Body of pancreas (tissue), 4 donors: ENCODE measurements around the gene DNAJC18. TPM values are rescaled to one million over a fixed set of nuclear protein-coding genes. Genes with fewer than 3 reads are reported as not detected.
"Not testable (repeated sequence)": the region's sequence is repeated elsewhere in the genome, so short reads cannot be mapped to it uniquely, and the experiment has no call there.

Experiments used
- ATAC-seq: fragments of 150-250 bp; one replicate; pipeline ENCODE4 v1.9.1; 2016
- DNase-seq, 4 donors: peaks; one replicate each; pipeline ENCODE4 v3.0.0-alpha.2; 2019
- H3K27ac ChIP-seq, 4 donors: fragments of 200-600 bp; sonication (generic); 1 replicate in 3 of 4; 2 replicates in 1 of 4; pipeline versions ENCODE4 v1.5.1 to v1.6.1; 2016 to 2019; ENCODE audit warnings: mild to moderate bottlenecking in 1 of 4, mixed read lengths in 1 of 4, moderate library complexity in 1 of 4
- H3K27me3 ChIP-seq, 2 donors: fragments of 200-600 bp; sonication (generic); one replicate each; pipeline ENCODE4 v1.6.0; 2016; ENCODE audit warnings: mild to moderate bottlenecking in 1 of 2
- H3K36me3 ChIP-seq, 2 donors: fragments of 200-600 bp; sonication (generic); replicated peaks in 1 of 2; 2 replicates each; pipeline ENCODE4 v1.5.1; 2016; ENCODE audit warnings: low read depth in 2 of 2; ENCODE audit not compliant: insufficient read depth in 1 of 2
- H3K4me1 ChIP-seq: fragments of 200-600 bp; sonication (generic); one replicate; pipeline ENCODE4 v1.6.0; 2016
- H3K4me3 ChIP-seq, 2 donors: fragments of 200-600 bp; sonication (generic); 1 replicate in 1 of 2; 2 replicates in 1 of 2; pipeline ENCODE4 v1.5.1; 2016 to 2019
- H3K9me3 ChIP-seq, 3 donors: fragments of 200-600 bp; sonication (generic); 1 replicate in 2 of 3; 2 replicates in 1 of 3; pipeline ENCODE4 v1.5.1; 2016
- CTCF ChIP-seq, 7 experiments: fragments of 450-650 bp in 4 of 7; fragments of 200-600 bp in 3 of 7; sonication (generic) in 3 of 7; IDR thresholded peaks; one replicate each; pipeline ENCODE4 v1.5.1; 2016 to 2019; ENCODE audit warnings: antibody characterized with exemption in 7 of 7
- POLR2A ChIP-seq, 3 donors: fragments of 450-650 bp; IDR thresholded peaks; one replicate each; pipeline ENCODE4 v1.6.1; 2016; ENCODE audit warnings: antibody characterized with exemption in 3 of 3, mild to moderate bottlenecking in 2 of 3
- WGBS, 2 donors: methylation state at CpG; one replicate each; pipeline ENCODE4 v1.1.5; 2017; 5-methylcytosine and 5-hydroxymethylcytosine counted together
- intact Hi-C: fragments of 100-400 bp; cut with DNase I; formaldehyde crosslinking; loops from one replicate; pipeline ENCODE4 v1.15.1; 2023
- total RNA-seq, 2 donors: library from RNA; depleted of rRNA; stranded (reverse); fragments of >200 nt; gene quantifications; one replicate each; pipeline ENCODE4 v1.1.0, GENCODE V29; 2016

Gene DNAJC18
- total RNA-seq, 2 donors from 2014 or later: 1.6 to 3.0 TPM

DNA sequence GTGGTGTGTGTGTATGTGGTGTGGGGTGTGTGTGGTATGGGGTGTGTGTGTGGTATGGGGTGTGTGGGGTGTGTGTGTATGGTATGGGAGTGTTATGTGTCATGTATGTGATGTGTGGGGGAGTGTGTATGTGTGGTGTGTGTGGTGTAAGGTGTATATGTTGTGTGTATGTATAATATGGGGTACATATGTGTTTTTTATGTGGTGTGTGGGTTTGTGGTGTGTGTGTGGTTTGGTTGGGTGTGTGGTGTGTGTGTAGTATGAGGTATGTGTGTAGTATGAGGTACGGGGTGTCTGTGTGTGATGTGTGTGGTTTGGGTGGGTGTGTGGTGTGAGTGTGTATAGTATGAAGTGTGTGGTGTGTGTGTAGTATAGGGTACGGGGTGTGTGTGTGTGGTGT is 11.9 kb upstream of the DNAJC18 start:
- 83 to 87% methylated on average over 2 of the region's 2 CpGs for WGBS, 2 donors
- TF ChIP-seq CTCF (IDR thresholded peaks at IDR 0.05): no peak
- no peak for TF ChIP-seq POLR2A (IDR thresholded peaks at IDR 0.05)
- intact Hi-C loops: no loop called here
- Histone ChIP-seq H3K27me3 (no peaks in the 10 kb centered on the region), H3K9me3 (no peaks in the 10 kb centered on the region), H3K4me1 (no peaks in the 10 kb centered on the region), H3K27ac (no peak overlapping the region), H3K36me3 (no peaks in the 10 kb centered on the region), H3K4me3 (no peak overlapping the region)
- DNase-seq: no peak
- no peak for ATAC-seq

DNA sequence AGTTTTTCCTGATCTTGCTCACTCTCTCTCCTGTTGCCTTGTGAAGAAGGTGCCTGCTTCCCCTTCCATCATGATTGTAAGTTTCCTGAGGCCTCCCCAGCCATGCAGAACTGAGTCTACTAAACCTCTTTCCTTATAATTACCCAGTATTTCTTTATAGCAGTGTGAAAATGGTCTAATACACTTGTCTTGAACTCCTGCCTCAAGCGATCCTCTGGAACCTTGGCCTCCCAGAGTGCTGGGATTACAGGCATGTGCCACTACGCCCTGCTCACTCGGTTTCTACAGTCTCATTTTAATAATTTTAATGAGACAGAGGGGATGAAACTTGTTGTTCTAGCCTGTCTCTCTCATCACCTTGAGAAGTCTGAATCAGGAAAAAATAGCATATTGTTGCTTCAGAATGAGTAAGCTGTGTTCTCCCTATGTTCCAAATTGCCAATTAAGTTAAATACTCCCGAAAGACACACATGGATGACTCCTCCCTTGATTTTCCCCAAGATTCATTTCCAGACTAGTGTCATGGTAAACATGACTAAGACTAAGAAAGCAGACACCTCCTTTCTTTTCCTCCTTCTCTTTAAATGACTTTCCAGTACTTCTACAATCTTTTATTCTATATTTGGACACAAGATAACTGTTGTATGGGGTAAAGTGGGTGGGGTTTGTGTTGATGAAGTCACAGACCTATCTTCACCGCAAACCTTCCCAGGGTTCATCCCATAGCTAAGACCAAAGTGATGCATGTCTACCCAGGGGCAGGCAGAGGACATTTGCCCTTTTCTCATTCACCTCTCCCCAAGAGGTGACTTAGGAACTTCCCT is 7.8 kb upstream of the DNAJC18 start:
- no peak for DNase-seq
- no peak for TF ChIP-seq CTCF (IDR thresholded peaks at IDR 0.05)
- no peak for TF ChIP-seq POLR2A (IDR thresholded peaks at IDR 0.05)
- Histone ChIP-seq H3K4me3 (no peak overlapping the region), H3K4me1 (no peaks in the 10 kb centered on the region), H3K36me3 (no peaks in the 10 kb centered on the region), H3K9me3 (no peaks in the 10 kb centered on the region), H3K27ac (no peak overlapping the region), H3K27me3 (no peaks in the 10 kb centered on the region)
- WGBS, 2 donors: 75 to 86% methylated on average over 5 of the region's 5 CpGs
- no peak for ATAC-seq
- intact Hi-C loops: no loop called here

- WGBS, 2 donors: 49 to 52% methylated on average over 7 of the region's 7 CpGs
- peak; percentile 40 for ATAC-seq
- DNase-seq: no peak
These were observed 6.2 kb upstream of the DNAJC18 start for GRCh38 chr5:139445325-139446170.

DNA sequence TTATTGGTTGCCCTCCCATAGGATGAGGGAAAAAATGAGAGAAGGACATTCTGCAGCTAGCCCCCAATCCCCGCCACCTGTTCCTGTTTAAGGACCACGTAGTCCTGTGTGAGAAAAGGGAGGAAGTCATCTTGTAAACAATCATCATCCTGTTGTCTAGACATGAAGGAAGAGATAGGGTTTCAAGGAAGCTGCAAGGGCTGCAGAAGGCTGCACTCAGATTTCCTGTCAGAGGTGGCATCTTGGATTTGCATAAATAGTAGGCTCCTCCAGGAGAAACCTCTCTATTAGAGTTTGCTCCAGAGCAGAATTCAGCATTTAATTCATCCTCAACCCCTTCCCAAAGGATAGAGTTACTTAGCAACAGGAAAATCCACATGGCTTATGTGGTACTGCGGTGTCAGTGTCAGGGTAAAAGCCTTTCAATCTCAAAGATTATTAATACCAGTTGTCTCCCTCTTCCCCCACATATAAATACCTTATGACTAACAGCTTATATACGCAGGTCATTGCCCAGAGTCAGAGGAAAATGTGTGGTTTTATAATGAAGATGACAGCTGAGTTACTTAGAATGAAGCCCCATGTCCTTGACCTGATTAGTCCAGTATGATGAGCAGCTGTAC is 4.6 kb upstream of the DNAJC18 start:
- ATAC-seq (no peak), DNase-seq (no peak)
- no peak for TF ChIP-seq CTCF (IDR thresholded peaks at IDR 0.05)
- TF ChIP-seq POLR2A (IDR thresholded peaks at IDR 0.05): no peak
- H3K36me3 ChIP-seq: no peaks in the 10 kb centered on the region
- no peak overlapping the region for H3K27ac ChIP-seq
- intact Hi-C loops: no loop called here
- WGBS, 2 donors: 72 to 77% methylated on average over 4 of the region's 4 CpGs
- H3K4me3 ChIP-seq: no peak overlapping the region
- peaks cover 5% of the 10 kb centered on the region for H3K4me1 ChIP-seq
- no peaks in the 10 kb centered on the region for H3K27me3 ChIP-seq
- H3K9me3 ChIP-seq: no peaks in the 10 kb centered on the region

More at GRCh38 chr5:139445325-139446170, 6.2 kb upstream of the DNAJC18 start:
- intact Hi-C loops: no loop called here
- H3K27ac ChIP-seq: peak overlapping the region in 1 of 4 donors; percentile 22
- H3K36me3 ChIP-seq: no peaks in the 10 kb centered on the region
- no peaks in the 10 kb centered on the region for H3K27me3 ChIP-seq
- no peak for TF ChIP-seq CTCF (IDR thresholded peaks at IDR 0.05)
- TF ChIP-seq POLR2A (IDR thresholded peaks at IDR 0.05): no peak
- H3K4me3 ChIP-seq: no peak overlapping the region
- no peaks in the 10 kb centered on the region for H3K4me1 ChIP-seq
- H3K9me3 ChIP-seq: no peaks in the 10 kb centered on the region

GRCh38 chr5:139440416-139440815 is 1.1 kb upstream of the DNAJC18 start:
- intact Hi-C loops, H3K36me3 ChIP-seq, DNase-seq, H3K4me3 ChIP-seq, ATAC-seq, H3K4me1 ChIP-seq, H3K27me3 ChIP-seq, H3K27ac ChIP-seq, H3K9me3 ChIP-seq: not testable (repeated sequence)
- WGBS, 2 donors: 95% methylated on average over 16 to 17 of the region's 17 CpGs
